Fibroblast of peridontal ligament (primary cell): ENCODE data around the gene OR7G3.

ENCODE experiments used
- DNase-seq: peaks from one replicate; pipeline ENCODE4 v3.0.0-alpha.2; 2010; ENCODE audit errors: extremely low read depth

Gene OR7G3

DNA sequence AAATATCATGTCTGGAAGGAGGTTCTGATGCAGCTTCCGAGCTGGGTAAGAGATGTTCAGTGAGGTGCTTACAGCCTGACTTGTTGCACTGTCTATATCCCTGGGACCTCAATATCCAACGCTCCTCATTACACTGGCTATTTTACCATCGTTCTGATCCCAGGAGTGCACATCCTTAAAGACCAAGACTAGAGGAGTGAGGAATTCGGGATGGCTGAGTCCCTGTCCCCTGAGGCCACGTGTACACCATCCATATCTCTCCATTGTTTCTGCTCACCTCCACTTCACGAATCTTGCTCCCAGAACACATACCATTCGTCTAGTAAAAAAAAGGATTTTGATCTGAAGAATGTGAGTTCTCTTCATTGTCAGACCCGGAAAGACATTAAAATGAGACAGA is 19.4 kb downstream of the OR7G3 start, which contains the start of gene OR7G2:
TSS of gene OR7G2 (minus strand) at position 101 of the 400 bp plus-strand sequence. CDS start 4,232 bp downstream, outside the sequence.
- DNase-seq, result no peak

DNA sequence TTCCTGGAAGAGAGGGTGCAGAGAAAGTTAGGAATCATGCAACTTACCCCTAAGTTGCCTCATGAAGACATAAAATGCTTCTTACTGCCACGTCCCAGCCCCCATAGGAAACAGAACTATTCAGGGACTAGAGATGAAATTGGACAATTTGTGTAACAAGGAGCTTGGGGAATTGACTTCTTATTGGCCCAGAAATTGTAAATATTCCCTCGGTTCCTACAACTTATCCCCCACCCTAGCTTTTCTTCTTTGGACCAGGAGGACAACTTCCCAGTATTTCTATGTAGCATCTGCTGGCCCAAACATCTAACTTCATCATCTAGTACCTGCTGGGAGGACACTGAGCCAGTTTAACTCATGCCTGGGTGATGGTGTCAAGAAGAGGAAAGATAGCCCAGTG is 40.0 kb downstream of the OR7G3 start, which contains the start of gene OR1M1:
TSS of gene OR1M1 (plus strand) at position 301 of the 400 bp plus-strand sequence. CDS start 6,184 bp downstream, outside the sequence.
- no peak for DNase-seq

DNA sequence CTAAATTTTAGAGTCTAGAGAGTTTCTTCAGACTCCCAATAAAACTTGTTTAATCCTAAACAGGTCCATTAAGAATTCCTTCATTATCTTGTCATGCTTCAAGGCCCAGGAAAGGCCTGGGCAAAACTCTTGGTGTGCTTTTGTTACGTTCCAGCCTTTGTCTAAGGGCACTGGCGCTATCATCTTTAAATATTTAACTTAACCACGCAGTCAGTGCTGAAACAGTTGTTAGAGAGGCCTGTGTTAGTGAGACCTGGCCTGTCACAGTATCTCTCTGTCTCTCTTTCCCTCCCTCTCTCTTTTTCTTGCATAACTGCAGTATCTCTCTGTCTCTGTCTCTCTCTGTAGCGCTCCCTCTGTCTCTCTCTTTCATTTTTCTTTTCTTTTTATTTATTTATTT is 48.1 kb downstream of the OR7G3 start:
- DNase-seq, result no peak

DNA sequence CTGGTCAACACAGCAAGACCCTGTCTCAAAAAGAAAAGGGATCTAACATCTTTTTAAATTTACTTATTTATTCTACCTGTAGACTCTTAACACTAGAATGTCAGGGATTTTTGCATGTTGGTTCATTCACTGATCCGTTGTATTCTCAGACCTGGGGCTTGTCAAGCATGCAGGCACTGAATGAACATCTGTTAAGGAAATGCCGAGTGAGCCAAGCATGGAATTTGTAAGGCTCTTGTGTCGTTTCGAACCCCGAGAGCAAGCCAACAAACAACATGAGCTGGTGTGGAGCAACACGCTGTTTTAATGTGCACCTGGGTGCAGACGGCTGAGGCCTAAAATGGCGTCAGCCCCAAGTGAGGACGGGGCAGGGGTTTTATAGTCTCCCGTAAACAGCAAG is 49.8 kb downstream of the OR7G3 start:
- no peak for DNase-seq
